WI38 (cell line): ENCODE data around the gene BTK.
"Not testable (repeated sequence)": the region's sequence is repeated elsewhere in the genome, so short reads cannot be mapped to it uniquely, and the experiment has no call there.

Source experiments
- H3K4me3 ChIP-seq: 2 replicates; pipeline ENCODE4 v1.5.1; 2011; ENCODE audit warnings: low read depth, mild to moderate bottlenecking, control low read depth, low read length
- CTCF ChIP-seq: IDR thresholded peaks from 2 replicates; pipeline ENCODE4 v1.5.1; 2012; ENCODE audit warnings: low read depth, mild to moderate bottlenecking, control low read depth, low read length

BTK gene

GRCh38 chrX:101337776-101338271 is 48.2 kb downstream of the BTK start:
- no peak for TF ChIP-seq CTCF

GRCh38 chrX:101334310-101334709 is 51.7 kb downstream of the BTK start:
- not testable (repeated sequence) for H3K4me3 ChIP-seq

More at GRCh38 chrX:101337776-101338271, 48.2 kb downstream of the BTK start:
- no peak overlapping the region for H3K4me3 ChIP-seq

GRCh38 chrX:101326600-101326999 is 59.4 kb downstream of the BTK start:
- not testable (repeated sequence) for H3K4me3 ChIP-seq

- no peak for TF ChIP-seq CTCF
- no peak overlapping the region for H3K4me3 ChIP-seq
These were observed 82.2 kb downstream of the BTK start for GRCh38 chrX:101303790-101304189.
